ENCODE results near the gene LAMC2.

DNA sequence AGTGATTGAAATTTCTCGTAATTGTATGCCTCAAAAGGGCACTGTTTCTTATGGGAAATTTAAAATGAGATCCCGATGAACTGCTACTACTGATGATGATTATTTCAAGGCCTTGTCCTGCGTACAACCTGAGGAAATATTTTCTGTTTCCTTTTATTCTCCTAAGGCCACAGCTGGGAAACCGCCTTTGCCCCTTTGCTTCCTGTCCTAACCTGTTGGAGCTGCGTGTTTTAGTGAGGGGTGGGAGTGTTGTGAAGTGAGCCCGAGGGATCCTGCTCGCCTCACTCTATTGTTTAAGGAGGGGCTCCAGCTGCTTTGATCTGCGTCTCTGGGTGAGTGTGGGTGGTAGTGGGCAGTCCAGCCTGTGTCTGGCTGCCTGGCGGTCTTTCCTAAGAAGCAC lies 14.4 kb downstream of the LAMC2 start:
- TF ChIP-seq, protein P1, sequence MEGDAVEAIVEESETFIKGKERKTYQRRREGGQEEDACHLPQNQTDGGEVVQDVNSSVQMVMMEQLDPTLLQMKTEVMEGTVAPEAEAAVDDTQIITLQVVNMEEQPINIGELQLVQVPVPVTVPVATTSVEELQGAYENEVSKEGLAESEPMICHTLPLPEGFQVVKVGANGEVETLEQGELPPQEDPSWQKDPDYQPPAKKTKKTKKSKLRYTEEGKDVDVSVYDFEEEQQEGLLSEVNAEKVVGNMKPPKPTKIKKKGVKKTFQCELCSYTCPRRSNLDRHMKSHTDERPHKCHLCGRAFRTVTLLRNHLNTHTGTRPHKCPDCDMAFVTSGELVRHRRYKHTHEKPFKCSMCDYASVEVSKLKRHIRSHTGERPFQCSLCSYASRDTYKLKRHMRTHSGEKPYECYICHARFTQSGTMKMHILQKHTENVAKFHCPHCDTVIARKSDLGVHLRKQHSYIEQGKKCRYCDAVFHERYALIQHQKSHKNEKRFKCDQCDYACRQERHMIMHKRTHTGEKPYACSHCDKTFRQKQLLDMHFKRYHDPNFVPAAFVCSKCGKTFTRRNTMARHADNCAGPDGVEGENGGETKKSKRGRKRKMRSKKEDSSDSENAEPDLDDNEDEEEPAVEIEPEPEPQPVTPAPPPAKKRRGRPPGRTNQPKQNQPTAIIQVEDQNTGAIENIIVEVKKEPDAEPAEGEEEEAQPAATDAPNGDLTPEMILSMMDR (IDR thresholded peaks at IDR 0.05) = no peak
- TF ChIP-seq POLR2A (IDR thresholded peaks at IDR 0.05) = no peak

Measured in testis (tissue), 2 donors.